K562 (cell line): ENCODE results near the gene PLEKHM1. TPM values are rescaled to one million over a fixed set of nuclear protein-coding genes. Genes with fewer than 3 reads are reported as not detected.
"Not testable (repeated sequence)": the region's sequence is repeated elsewhere in the genome, so short reads cannot be mapped to it uniquely, and the experiment has no call there.

Source experiments
- ATAC-seq: fragments of 200-7000 bp; cut with Tn5 transposase; 3 replicates; pipeline ENCODE4 v1.9.1; 2020; ENCODE audit warnings: moderate library complexity
- BruUV-seq: library from RNA; stranded (reverse); fragments of 400-500 nt; replicated peaks from 2 replicates; lab custom pipeline; 2021; lab: Mats Ljungman, UMichigan
- CTCF ChIA-PET: fragments of 300-600 bp; formaldehyde crosslinking; extraction: SDS; loops from one replicate; lab custom pipeline; 2021; ENCODE audit warnings: low intra/inter-chr PET ratio; lab: Yijun Ruan, JAX
- POLR2A ChIA-PET: fragments of 300-600, 350-650 bp; sonication (Branson Sonifier 250); formaldehyde crosslinking; extraction: SDS; loops from one replicate; lab custom pipeline; 2021; ENCODE audit warnings: antibody characterized with exemption, inconsistent platforms; lab: Yijun Ruan, JAX
- DNase-seq, 4 experiments: peaks; one replicate each; pipeline versions ENCODE4 v3.0.0 to v3.0.0-alpha.2; 2011 to 2018; ENCODE audit warnings: low spot score in 3 of 4, mixed read lengths in 3 of 4; ENCODE audit errors: extremely low read depth in 1 of 4
- FAIRE-seq: peaks from 2 replicates; lab custom pipeline; 2011; peaks lifted over from hg19 to GRCh38; lab: Jason Lieb, UNC
- H2AFZ ChIP-seq: 2 replicates; pipeline ENCODE4 v1.6.0; 2011; ENCODE audit warnings: low read depth, low read length, control low read depth, inconsistent platforms
- H3K27ac ChIP-seq: fragments of 200-600 bp; 3 replicates; pipeline ENCODE4 v1.8.0; 2011; ENCODE audit warnings: low read depth, mild to moderate bottlenecking, control low read depth, inconsistent platforms, low read length, moderate library complexity, mixed read lengths; ENCODE audit errors: extremely low read depth
- H3K27me3 ChIP-seq, 2 experiments: fragments of 300-600 bp in 1 of 2; 2 replicates in 1 of 2; 3 replicates in 1 of 2; pipeline versions ENCODE4 v1.6.0 to v1.8.0; 2011; ENCODE audit warnings: inconsistent platforms in 2 of 2, low read length in 2 of 2, mild to moderate bottlenecking in 1 of 2, mixed read lengths in 1 of 2, moderate library complexity in 1 of 2; ENCODE audit not compliant: control insufficient read depth in 2 of 2, insufficient read depth in 2 of 2
- H3K36me3 ChIP-seq: fragments of 300-600 bp; 3 replicates; pipeline ENCODE4 v1.8.0; 2011; ENCODE audit warnings: mild to moderate bottlenecking, low read length, inconsistent platforms; ENCODE audit not compliant: control insufficient read depth, insufficient read depth
- H3K4me1 ChIP-seq, 2 experiments: fragments of 200-600 bp in 1 of 2; replicated peaks in 1 of 2; 2 replicates in 1 of 2; 3 replicates in 1 of 2; pipeline versions ENCODE4 v1.5.1 to v1.8.0; 2011; ENCODE audit warnings: inconsistent platforms in 2 of 2, low read length in 2 of 2, mild to moderate bottlenecking in 1 of 2, mixed read lengths in 1 of 2, moderate library complexity in 1 of 2; ENCODE audit not compliant: control insufficient read depth in 2 of 2, insufficient read depth in 2 of 2
- H3K4me2 ChIP-seq: 2 replicates; pipeline ENCODE4 v1.6.1; 2011; ENCODE audit warnings: low read length, control low read depth, inconsistent platforms, mixed read lengths; ENCODE audit not compliant: insufficient read depth
- H3K4me3 ChIP-seq: fragments of 200-600 bp; sonication (generic), shearing (Covaris generic); 2 replicates; pipeline ENCODE4 v1.5.1; 2016; ENCODE audit warnings: control low read depth, inconsistent platforms
- H3K79me2 ChIP-seq: fragments of 200-600 bp; 3 replicates; pipeline ENCODE4 v1.8.0; 2011; ENCODE audit warnings: low read length, inconsistent platforms; ENCODE audit not compliant: control insufficient read depth, insufficient read depth
- H3K9ac ChIP-seq, 2 experiments: 2 replicates each; pipeline versions ENCODE4 v1.6.0 to v1.6.1; 2011; ENCODE audit warnings: low read depth in 2 of 2, low read length in 2 of 2, control low read depth in 1 of 2, inconsistent platforms in 1 of 2, mild to moderate bottlenecking in 1 of 2, mixed read lengths in 1 of 2; ENCODE audit not compliant: insufficient read depth in 1 of 2
- H3K9me1 ChIP-seq: one replicate; pipeline ENCODE4 v1.6.0; 2011; ENCODE audit warnings: inconsistent platforms, mild to moderate bottlenecking, low read length, moderate library complexity; ENCODE audit not compliant: control insufficient read depth, insufficient read depth
- H3K9me3 ChIP-seq: replicated peaks from 2 replicates; pipeline ENCODE4 v1.5.1; 2011; ENCODE audit warnings: low read depth, low read length, inconsistent platforms; ENCODE audit not compliant: control insufficient read depth, insufficient read depth
- H4K20me1 ChIP-seq: replicated peaks from 2 replicates; pipeline ENCODE4 v1.6.1; 2011; ENCODE audit warnings: low read length, inconsistent platforms, mixed read lengths; ENCODE audit not compliant: control insufficient read depth, insufficient read depth
- CEBPB ChIP-seq: fragments of 450-650 bp; IDR thresholded peaks from 2 replicates; pipeline ENCODE4 v1.6.1; 2016; ENCODE audit warnings: missing genetic modification characterization, missing compliant biosample characterization
- DPF2 ChIP-seq: fragments of 450-650 bp; IDR thresholded peaks from 2 replicates; pipeline ENCODE4 v1.6.1; 2016
- MAFK ChIP-seq: IDR thresholded peaks from 2 replicates; pipeline ENCODE4 v1.6.1; 2011; ENCODE audit warnings: low read length, improper control_type of control experiment
- NFE2 ChIP-seq: IDR thresholded peaks from 2 replicates; pipeline ENCODE4 v1.6.1; 2014; ENCODE audit warnings: antibody characterized with exemption, low read depth
- NFIC ChIP-seq: fragments of 450-650 bp; IDR thresholded peaks from 2 replicates; pipeline ENCODE4 v1.6.1; 2017; ENCODE audit warnings: mild to moderate bottlenecking, inconsistent platforms
- WGBS: fragments of 100-300 bp; shearing (Covaris generic); methylation state at CpG from one replicate; pipeline ENCODE4 v1.1.6; 2016; ENCODE audit warnings: low coverage, mixed read lengths; ENCODE audit not compliant: insufficient coverage; ENCODE audit errors: missing lambda C conversion rate; 5-methylcytosine and 5-hydroxymethylcytosine counted together
- in situ Hi-C: fragments of 300-500 bp; cut with MboI; formaldehyde crosslinking; loops from 4 replicates; pipeline ENCODE4 v1.15.0; 2018; ENCODE audit warnings: inconsistent platforms, mixed read lengths
- intact Hi-C: fragments of 100-400 bp; cut with micrococcal nuclease; formaldehyde crosslinking; loops from 2 replicates; pipeline ENCODE4 v1.14.2; 2022
- polyA plus RNA-seq, 8 experiments: library from polyadenylated mRNA; depleted of rRNA in 4 of 8; stranded (reverse) in 5 of 8; unstranded in 3 of 8; fragments of >200 nt; fragmentation: Nextera tagmentation in 2 of 8; fragmentation: Illumina TruSeq in 1 of 8; extraction: Ambion mirVana in 2 of 8; extraction: Trizol in 1 of 8; gene quantifications; 2 replicates each; pipeline versions ENCODE4 v1.2.1 to v1.2.3, GENCODE V29; 2011 to 2014; ENCODE audit warnings: inconsistent platforms in 1 of 8, missing spikeins in 1 of 8
- total RNA-seq, 7 experiments: library from RNA; depleted of rRNA in 6 of 7; stranded (reverse); fragments of >200 nt in 6 of 7; fragmentation: Illumina TruSeq in 2 of 7; extraction: Trizol in 2 of 7; gene quantifications; 2 replicates each; pipeline versions ENCODE4 v1.2.1 to v1.2.3, GENCODE V29; 2011 to 2021; ENCODE audit warnings: low replicate concordance in 1 of 7
- TF ChIP-seq, protein P1 (sequence below): fragments of 200-800 bp; sonication (Bioruptor generic); IDR thresholded peaks from 2 replicates; pipeline ENCODE4 v1.6.1; 2017; ENCODE audit warnings: missing genetic modification characterization, missing compliant biosample characterization
- TF ChIP-seq, protein P2 (sequence below): fragments of 450-650 bp; IDR thresholded peaks from 2 replicates; pipeline ENCODE4 v1.6.1; 2016

Gene PLEKHM1
- total and polyA plus RNA-seq, 9 of the 15 experiments (the other 6 are each of a cell fraction or from before 2014, with no cell fraction given): 0.13 to 23.3 (median 5.7) TPM

DNA sequence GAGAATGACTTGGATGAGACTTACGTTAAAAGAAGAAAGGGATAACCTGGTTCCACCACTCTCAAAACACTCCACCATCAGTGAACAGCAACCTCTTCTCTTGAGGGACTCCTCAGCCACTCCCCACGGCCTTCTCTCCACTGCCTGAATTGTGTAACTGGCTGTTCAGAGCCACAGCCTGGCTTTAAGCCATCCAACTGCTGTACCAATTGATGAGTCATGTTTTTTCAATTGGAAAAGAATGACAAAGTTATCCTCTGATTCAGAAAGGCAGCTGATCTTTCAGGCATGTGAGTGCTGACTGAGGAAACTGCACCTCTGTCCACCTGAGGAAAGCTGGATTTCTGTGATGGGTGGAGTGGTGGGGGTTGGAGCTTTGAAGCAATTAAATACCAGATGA is 2.8 kb downstream of the PLEKHM1 start (continued):
- TF ChIP-seq CEBPB (tag) (peak; percentile 87), MAFK (peak; percentile 54; the same call in 1 of the 2 replicates), DPF2 (peak; percentile 45), NFIC (peak; percentile 75), NFE2 (peak; percentile 33; the same call in 1 of the 2 replicates)
- TF ChIP-seq, all 486 proteins: peak for 20; not testable (repeated sequence) for 466

DNA sequence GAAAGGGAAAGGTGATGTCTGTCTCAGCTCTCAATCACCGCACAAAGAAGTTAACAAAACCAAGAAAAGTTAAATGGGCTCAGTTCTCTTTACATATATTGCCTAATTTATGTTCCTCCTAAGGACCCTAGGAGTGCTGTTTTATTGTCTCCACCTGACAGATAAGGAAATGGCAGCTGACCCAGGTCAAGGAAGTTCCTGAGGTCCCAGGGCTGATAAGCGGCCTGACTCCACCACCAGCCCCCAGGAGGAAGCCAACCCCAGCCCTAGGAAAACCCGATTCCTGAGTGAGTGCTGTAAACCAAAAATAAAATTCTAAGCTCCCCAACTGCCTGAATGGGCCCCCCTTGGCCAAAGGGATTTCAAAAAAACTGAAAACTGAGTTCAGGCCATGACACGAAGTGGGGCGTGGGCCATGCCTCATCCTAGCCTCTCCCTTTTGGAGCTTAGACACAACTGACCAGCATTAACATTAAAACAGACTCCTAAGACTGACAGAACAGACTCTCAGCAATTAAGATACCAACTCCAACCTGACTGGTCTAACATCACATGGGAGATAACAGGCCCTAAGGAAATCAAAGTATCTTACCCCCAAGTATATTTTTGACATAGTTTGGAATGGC is 6.8 kb downstream of the PLEKHM1 start:
- H4K20me1 ChIP-seq, DNase-seq, H3K9ac ChIP-seq, H2AFZ ChIP-seq, H3K4me1 ChIP-seq, in situ Hi-C loops, H3K4me3 ChIP-seq, H3K27me3 ChIP-seq, intact Hi-C loops, H3K27ac ChIP-seq, CTCF ChIA-PET, POLR2A ChIA-PET, BruUV-seq, H3K36me3 ChIP-seq, H3K9me3 ChIP-seq, H3K79me2 ChIP-seq, H3K4me2 ChIP-seq: not testable (repeated sequence)
- WGBS: 28% methylated on average over 4 of the region's 5 CpGs
- ATAC-seq: peak; percentile 77
- peak; percentile 11 for FAIRE-seq
- TF ChIP-seq, protein P1, sequence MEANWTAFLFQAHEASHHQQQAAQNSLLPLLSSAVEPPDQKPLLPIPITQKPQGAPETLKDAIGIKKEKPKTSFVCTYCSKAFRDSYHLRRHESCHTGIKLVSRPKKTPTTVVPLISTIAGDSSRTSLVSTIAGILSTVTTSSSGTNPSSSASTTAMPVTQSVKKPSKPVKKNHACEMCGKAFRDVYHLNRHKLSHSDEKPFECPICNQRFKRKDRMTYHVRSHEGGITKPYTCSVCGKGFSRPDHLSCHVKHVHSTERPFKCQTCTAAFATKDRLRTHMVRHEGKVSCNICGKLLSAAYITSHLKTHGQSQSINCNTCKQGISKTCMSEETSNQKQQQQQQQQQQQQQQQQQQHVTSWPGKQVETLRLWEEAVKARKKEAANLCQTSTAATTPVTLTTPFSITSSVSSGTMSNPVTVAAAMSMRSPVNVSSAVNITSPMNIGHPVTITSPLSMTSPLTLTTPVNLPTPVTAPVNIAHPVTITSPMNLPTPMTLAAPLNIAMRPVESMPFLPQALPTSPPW: peak; percentile 31; the same call in 1 of the 2 replicates
- TF ChIP-seq, protein P2, sequence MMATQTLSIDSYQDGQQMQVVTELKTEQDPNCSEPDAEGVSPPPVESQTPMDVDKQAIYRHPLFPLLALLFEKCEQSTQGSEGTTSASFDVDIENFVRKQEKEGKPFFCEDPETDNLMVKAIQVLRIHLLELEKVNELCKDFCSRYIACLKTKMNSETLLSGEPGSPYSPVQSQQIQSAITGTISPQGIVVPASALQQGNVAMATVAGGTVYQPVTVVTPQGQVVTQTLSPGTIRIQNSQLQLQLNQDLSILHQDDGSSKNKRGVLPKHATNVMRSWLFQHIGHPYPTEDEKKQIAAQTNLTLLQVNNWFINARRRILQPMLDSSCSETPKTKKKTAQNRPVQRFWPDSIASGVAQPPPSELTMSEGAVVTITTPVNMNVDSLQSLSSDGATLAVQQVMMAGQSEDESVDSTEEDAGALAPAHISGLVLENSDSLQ: 0 out of 2 replicates have a peak, but pooled peaks have one; percentile 7
- TF ChIP-seq, all 486 proteins: peak for 2; not testable (repeated sequence) for 484
- not testable (repeated sequence) for H3K9me1 ChIP-seq

- in situ Hi-C loops, intact Hi-C loops, H3K79me2 ChIP-seq, POLR2A ChIA-PET, H3K4me1 ChIP-seq, H3K4me3 ChIP-seq, H3K9ac ChIP-seq, H3K9me3 ChIP-seq, H3K27me3 ChIP-seq, H3K9me1 ChIP-seq, H3K36me3 ChIP-seq, H3K27ac ChIP-seq, BruUV-seq, H2AFZ ChIP-seq, H3K4me2 ChIP-seq, ATAC-seq, CTCF ChIA-PET, FAIRE-seq, H4K20me1 ChIP-seq: not testable (repeated sequence)
- DNase-seq: peak in 1 of 4 experiments; percentile 10
- 53% methylated on average over 2 of the region's 3 CpGs for WGBS
Measured at GRCh38 chr17:45483177-45483576, 7.3 kb downstream of the PLEKHM1 start.
